Measurements from ENCODE around the gene PIKFYVE. TPM values are rescaled to one million over a fixed set of nuclear protein-coding genes. Genes with fewer than 3 reads are reported as not detected.

Gene PIKFYVE
- total and polyA plus RNA-seq, 2 of the 8 experiments (the other 6 are each of a cell fraction or from before 2014, with no cell fraction given): 8.8 to 33.5 TPM

DNA sequence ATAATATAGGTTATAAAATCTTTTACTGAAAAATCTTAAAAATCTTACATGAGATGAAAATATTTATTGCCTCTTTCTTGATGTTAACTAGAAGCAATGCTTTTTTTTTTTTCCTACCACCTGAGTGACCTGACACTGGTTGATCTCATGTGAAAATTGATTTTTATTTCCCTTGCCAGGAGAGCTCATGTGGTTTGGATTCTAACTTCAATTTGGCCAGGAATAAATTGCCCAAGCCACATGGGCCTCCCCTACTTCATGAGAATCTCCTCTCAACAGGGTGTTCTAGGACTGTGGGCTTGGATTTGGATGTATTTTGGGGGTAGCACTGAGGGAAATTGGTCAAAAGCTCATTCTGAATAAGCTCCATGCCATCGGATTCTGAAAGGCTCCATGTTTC lies 31.3 kb upstream of the PIKFYVE start (continued):
- TF ChIP-seq SRF (IDR thresholded peaks at IDR 0.05; ENCODE audit: low read depth, low read length): no peak
- no peak for TF ChIP-seq CHD2 (IDR thresholded peaks at IDR 0.05; ENCODE audit: low read length)
- TF ChIP-seq CREB1 (IDR thresholded peaks at IDR 0.05): no peak
- TF ChIP-seq, protein P1, sequence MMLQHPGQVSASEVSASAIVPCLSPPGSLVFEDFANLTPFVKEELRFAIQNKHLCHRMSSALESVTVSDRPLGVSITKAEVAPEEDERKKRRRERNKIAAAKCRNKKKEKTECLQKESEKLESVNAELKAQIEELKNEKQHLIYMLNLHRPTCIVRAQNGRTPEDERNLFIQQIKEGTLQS (IDR thresholded peaks at IDR 0.05; ENCODE audit: insufficient read depth, low read depth, low read length): no peak
